Vagina (tissue), 2 donors: ENCODE measurements around the gene EEIG2. TPM values are rescaled to one million over a fixed set of nuclear protein-coding genes. Genes with fewer than 3 reads are reported as not detected.

ENCODE experiments used
- DNase-seq, 2 donors: peaks; one replicate each; pipeline ENCODE4 v3.0.0-alpha.2; 2017; ENCODE audit errors: extremely low spot score in 2 of 2
- H3K27ac ChIP-seq: fragments of 200-600 bp; sonication (generic); one replicate; pipeline ENCODE4 v1.5.1; 2019
- H3K27me3 ChIP-seq: fragments of 200-600 bp; sonication (generic); one replicate; pipeline ENCODE4 v1.5.1; 2019
- H3K36me3 ChIP-seq, 2 donors: fragments of 200-600 bp; sonication (generic); one replicate each; pipeline ENCODE4 v1.5.1; 2017 to 2019
- H3K4me1 ChIP-seq: fragments of 200-600 bp; sonication (generic); one replicate; pipeline ENCODE4 v1.5.1; 2019
- H3K4me3 ChIP-seq, 2 donors: fragments of 200-600 bp; sonication (generic); 1 replicate in 1 of 2; 2 replicates in 1 of 2; pipeline ENCODE4 v1.5.1; 2016 to 2019
- H3K9me3 ChIP-seq: fragments of 200-600 bp; sonication (generic); one replicate; pipeline ENCODE4 v1.5.1; 2019
- POLR2A ChIP-seq, 2 donors: fragments of 450-650 bp; IDR thresholded peaks; one replicate each; pipeline ENCODE4 v1.6.1; 2017; ENCODE audit warnings: antibody characterized with exemption in 2 of 2, mild to moderate bottlenecking in 2 of 2, moderate library complexity in 2 of 2
- POLR2AphosphoS5 ChIP-seq, 2 donors: sonication (generic); formaldehyde crosslinking; IDR thresholded peaks; one replicate each; pipeline ENCODE4 v1.9.0; 2017; ENCODE audit warnings: antibody characterized with exemption in 2 of 2, mild to moderate bottlenecking in 2 of 2, low read depth in 1 of 2; ENCODE audit not compliant: insufficient read depth in 1 of 2
- intact Hi-C: fragments of 100-400 bp; cut with DNase I; formaldehyde crosslinking; loops from one replicate; pipeline ENCODE4 v1.15.1; 2023
- total RNA-seq: library from RNA; depleted of rRNA; stranded (reverse); fragments of >200 nt; gene quantifications from one replicate; pipeline ENCODE4 v1.2.3, GENCODE V29; 2016
- TF ChIP-seq, protein P1 (sequence below), 3 experiments: fragments of 450-650 bp in 2 of 3; fragments of 200-600 bp in 1 of 3; sonication (generic) in 1 of 3; IDR thresholded peaks; one replicate each; pipeline ENCODE4 v1.5.1; 2017 to 2019; ENCODE audit warnings: antibody characterized with exemption in 3 of 3, mild to moderate bottlenecking in 2 of 3, moderate library complexity in 2 of 3

EEIG2 gene
- total RNA-seq, 1 donor from 2014 or later = 11.5 TPM

DNA sequence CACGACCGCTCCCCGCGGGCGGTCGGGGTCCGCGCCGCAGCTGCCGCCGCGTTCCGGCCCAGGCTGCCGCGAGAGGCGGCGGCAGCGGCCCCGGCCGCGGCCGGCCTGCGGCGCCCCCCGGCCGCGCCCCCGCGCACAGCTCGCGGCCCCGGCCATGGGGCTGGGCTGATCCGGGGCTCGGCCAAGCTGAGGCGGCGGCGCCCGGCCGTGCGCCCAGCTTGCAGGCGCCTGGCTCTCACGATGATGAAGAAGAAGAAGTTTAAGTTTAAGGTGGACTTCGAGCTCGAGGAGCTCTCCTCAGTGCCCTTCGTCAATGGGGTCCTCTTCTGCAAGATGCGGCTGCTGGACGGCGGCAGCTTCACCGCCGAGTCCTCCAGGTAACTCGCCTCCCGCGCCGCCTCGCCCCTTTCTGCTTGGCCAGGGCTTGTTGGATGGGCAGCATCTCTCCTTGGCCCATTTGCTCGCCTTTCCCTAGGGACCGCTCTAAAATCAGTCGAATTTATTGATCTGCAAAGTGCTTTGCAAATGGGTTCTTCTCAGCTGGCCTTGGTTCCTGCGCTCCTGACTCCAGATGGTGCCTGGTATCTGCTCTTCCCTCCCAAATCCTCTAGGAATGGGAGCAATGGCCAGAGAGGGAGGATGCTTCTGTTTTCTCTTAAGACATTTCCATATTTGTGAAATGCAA is 431 bp downstream of the EEIG2 start:
- Histone ChIP-seq H3K36me3 (no peaks in the 10 kb centered on the region), H3K27ac (peak overlapping the region; percentile 79), H3K9me3 (no peaks in the 10 kb centered on the region), H3K4me3 (peak overlapping the region; percentile 67 to 69), H3K4me1 (peaks cover 25% of the 10 kb centered on the region), H3K27me3 (no peaks in the 10 kb centered on the region)
- intact Hi-C loops = loop anchor here (5.0 kb wide), 1 partner anchor 102 kb away; the partner anchor contains the start of gene HENMT1
- no peak for DNase-seq
- no peak for TF ChIP-seq POLR2A (IDR thresholded peaks at IDR 0.05)
- no peak for TF ChIP-seq POLR2AphosphoS5 (IDR thresholded peaks at IDR 0.05; ENCODE audit: insufficient read depth in 1 of 2, low read depth in 1 of 2)

DNA sequence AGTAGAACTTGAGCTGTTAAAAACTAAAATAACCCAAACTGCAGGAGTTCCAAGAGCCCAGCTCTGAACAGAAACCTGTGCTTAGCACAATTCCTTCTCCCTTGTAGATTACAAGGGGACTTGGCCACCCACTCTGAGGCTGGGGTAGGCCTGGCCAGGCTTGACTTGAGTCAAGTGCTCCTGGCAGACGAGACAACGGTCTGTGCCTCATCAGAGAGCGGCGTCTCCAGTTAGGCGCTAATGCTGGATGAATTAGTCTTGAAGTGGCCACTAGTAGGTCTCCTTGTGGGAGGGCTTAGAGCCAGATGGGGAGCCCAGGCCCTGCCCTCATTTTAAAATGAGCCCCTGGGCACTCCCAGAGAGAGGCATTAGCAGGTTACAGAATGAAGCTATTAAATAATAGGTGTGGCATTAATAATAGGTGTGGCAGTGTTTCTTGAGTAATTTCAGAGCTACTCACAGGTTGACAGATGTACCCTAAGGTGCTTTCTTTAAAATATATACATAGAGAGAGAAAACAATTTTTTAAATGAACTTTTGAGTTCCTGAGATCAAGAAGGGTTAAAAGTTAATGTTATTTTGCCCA is 1.1 kb downstream of the EEIG2 start:
- H3K27ac ChIP-seq = peak overlapping the region; percentile 79
- no peak for DNase-seq
- H3K27me3 ChIP-seq = no peaks in the 10 kb centered on the region
- no peaks in the 10 kb centered on the region for H3K9me3 ChIP-seq
- H3K4me3 ChIP-seq = peak overlapping the region; percentile 67 to 69
- TF ChIP-seq POLR2A (IDR thresholded peaks at IDR 0.05) (no peak), POLR2AphosphoS5 (IDR thresholded peaks at IDR 0.05; ENCODE audit: insufficient read depth in 1 of 2, low read depth in 1 of 2) (no peak)
- TF ChIP-seq, protein P1, sequence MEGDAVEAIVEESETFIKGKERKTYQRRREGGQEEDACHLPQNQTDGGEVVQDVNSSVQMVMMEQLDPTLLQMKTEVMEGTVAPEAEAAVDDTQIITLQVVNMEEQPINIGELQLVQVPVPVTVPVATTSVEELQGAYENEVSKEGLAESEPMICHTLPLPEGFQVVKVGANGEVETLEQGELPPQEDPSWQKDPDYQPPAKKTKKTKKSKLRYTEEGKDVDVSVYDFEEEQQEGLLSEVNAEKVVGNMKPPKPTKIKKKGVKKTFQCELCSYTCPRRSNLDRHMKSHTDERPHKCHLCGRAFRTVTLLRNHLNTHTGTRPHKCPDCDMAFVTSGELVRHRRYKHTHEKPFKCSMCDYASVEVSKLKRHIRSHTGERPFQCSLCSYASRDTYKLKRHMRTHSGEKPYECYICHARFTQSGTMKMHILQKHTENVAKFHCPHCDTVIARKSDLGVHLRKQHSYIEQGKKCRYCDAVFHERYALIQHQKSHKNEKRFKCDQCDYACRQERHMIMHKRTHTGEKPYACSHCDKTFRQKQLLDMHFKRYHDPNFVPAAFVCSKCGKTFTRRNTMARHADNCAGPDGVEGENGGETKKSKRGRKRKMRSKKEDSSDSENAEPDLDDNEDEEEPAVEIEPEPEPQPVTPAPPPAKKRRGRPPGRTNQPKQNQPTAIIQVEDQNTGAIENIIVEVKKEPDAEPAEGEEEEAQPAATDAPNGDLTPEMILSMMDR (IDR thresholded peaks at IDR 0.05) = no peak
- peaks cover 25% of the 10 kb centered on the region for H3K4me1 ChIP-seq
- intact Hi-C loops = loop anchor here (5.0 kb wide), 1 partner anchor 101 kb away; the partner anchor contains the start of gene HENMT1
- no peaks in the 10 kb centered on the region for H3K36me3 ChIP-seq

DNA sequence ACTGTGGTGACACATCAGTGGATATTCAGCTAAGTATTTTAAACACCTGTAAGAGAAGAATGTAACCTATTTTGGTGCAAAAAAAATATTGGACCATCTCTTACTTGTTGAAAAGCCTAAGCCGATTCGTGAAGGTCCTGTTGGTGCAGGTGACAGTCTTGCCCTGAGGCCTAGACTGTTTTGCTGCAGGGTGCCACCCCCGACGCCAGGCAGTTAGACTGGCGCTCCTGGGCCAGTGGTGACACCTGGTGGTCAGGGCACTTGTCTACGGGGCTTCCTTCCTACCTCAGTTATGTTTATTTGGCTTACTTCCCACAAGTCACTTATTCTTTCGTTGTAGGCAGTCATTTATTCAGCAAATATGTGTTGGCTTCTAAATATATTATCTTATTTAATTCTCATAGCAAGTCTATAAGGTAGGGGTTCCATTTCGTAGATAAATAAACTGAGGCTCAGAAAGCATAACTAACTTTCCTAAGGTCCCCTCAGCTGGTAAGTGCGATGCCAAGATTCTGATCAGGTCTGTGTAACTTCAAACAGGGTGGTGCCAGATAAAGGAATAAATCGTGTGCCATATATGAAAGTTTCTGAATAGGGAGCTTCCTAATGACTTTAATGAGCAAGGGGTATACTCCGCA is 1.9 kb downstream of the EEIG2 start:
- peaks cover 25% of the 10 kb centered on the region for H3K4me1 ChIP-seq
- H3K27me3 ChIP-seq = no peaks in the 10 kb centered on the region
- H3K4me3 ChIP-seq = peak overlapping the region in 1 of 2 donors; percentile 67
- TF ChIP-seq, protein P1 (IDR thresholded peaks at IDR 0.05) = peak in 2 of 3 experiments; percentile 22 to 38
- TF ChIP-seq POLR2AphosphoS5 (IDR thresholded peaks at IDR 0.05; ENCODE audit: insufficient read depth in 1 of 2, low read depth in 1 of 2) (no peak), POLR2A (IDR thresholded peaks at IDR 0.05) (no peak)
- intact Hi-C loops = loop anchor here (5.0 kb wide), 1 partner anchor 100 kb away; the partner anchor contains the start of gene HENMT1
- H3K36me3 ChIP-seq = no peaks in the 10 kb centered on the region
- H3K9me3 ChIP-seq = no peaks in the 10 kb centered on the region
- no peak overlapping the region for H3K27ac ChIP-seq
- no peak for DNase-seq

DNA sequence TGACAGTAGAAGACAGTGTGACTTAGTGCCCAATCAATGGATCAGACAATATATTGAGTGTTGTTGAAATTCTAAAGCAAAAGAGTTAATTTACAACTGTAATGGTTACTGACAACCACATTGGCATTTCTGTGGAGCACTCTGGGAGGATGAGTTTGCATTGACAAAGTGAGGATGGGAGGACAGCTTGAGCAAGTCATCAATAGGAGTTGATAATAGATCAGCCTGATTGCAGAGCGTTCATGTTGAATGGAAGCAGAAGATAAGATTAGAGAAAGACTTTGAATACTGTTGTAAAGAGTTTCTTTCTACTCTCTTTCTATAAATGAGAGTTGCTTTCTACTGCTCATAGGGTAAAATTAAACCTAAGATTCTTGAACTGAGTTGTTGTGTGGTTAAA is 3.9 kb downstream of the EEIG2 start:
- DNase-seq = no peak
- intact Hi-C loops = loop anchor here (5.0 kb wide), 1 partner anchor 98 kb away; the partner anchor contains the start of gene HENMT1
- no peaks in the 10 kb centered on the region for H3K27me3 ChIP-seq
- peaks cover 25% of the 10 kb centered on the region for H3K4me1 ChIP-seq
- no peaks in the 10 kb centered on the region for H3K9me3 ChIP-seq
- no peaks in the 10 kb centered on the region for H3K36me3 ChIP-seq
- no peak overlapping the region for H3K4me3 ChIP-seq
- no peak overlapping the region for H3K27ac ChIP-seq
- TF ChIP-seq POLR2A (IDR thresholded peaks at IDR 0.05) (no peak), POLR2AphosphoS5 (IDR thresholded peaks at IDR 0.05; ENCODE audit: insufficient read depth in 1 of 2, low read depth in 1 of 2) (no peak)
- TF ChIP-seq, protein P1 (IDR thresholded peaks at IDR 0.05) = no peak

DNA sequence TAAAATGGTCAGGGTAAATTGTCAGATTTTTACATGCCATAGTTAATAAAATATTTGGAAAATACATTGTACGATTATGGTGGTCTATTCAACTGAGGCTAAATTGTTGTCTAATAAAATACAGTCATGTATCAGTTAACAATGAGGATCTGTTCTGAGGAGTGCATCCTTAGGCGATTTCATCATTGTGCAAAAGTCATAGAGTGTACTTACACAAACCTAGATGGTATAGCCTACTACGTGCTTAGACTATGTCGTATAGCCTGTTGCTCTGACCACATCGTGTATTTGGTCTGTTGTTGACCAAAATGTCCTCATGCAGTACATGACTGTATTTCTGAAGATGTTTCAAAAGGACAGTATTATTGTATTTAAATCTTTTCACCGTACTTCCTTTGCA is 5.2 kb downstream of the EEIG2 start:
- intact Hi-C loops = no loop called here
- no peak for TF ChIP-seq POLR2A (IDR thresholded peaks at IDR 0.05)
- TF ChIP-seq, protein P1 (IDR thresholded peaks at IDR 0.05) = no peak
- no peak for TF ChIP-seq POLR2AphosphoS5 (IDR thresholded peaks at IDR 0.05; ENCODE audit: insufficient read depth in 1 of 2, low read depth in 1 of 2)

More for the DNA sequence above, 5.2 kb downstream of the EEIG2 start:
- no peaks in the 10 kb centered on the region for H3K27me3 ChIP-seq
- no peak for DNase-seq
- no peak overlapping the region for H3K27ac ChIP-seq
- no peak overlapping the region for H3K4me3 ChIP-seq
- no peaks in the 10 kb centered on the region for H3K36me3 ChIP-seq
- no peaks in the 10 kb centered on the region for H3K9me3 ChIP-seq
- H3K4me1 ChIP-seq = peaks cover 19% of the 10 kb centered on the region
